Cardiac muscle cell (in vitro differentiated cells and primary cell): Measurements from ENCODE around the gene BRIP1. TPM values are rescaled to one million over a fixed set of nuclear protein-coding genes. Genes with fewer than 3 reads are reported as not detected.

Experiments used
- DNase-seq, 2 donors: peaks; one replicate each; pipeline versions ENCODE4 v3.0.0 to v3.0.0-alpha.2; 2010 to 2017; ENCODE audit warnings: low read depth in 1 of 2, low spot score in 1 of 2
- H3K27ac ChIP-seq: fragments of 200-600 bp; sonication (generic); 2 replicates; pipeline ENCODE4 v1.5.1; 2016
- H3K27me3 ChIP-seq: fragments of 200-600 bp; sonication (generic); 2 replicates; pipeline ENCODE4 v1.6.0; 2016; ENCODE audit warnings: control low read depth
- H3K36me3 ChIP-seq: fragments of 200-600 bp; sonication (generic); 2 replicates; pipeline ENCODE4 v1.5.1; 2016; ENCODE audit warnings: control low read depth
- H3K4me1 ChIP-seq: fragments of 200-600 bp; sonication (generic); 2 replicates; pipeline ENCODE4 v1.8.1; 2017; ENCODE audit warnings: low read depth, mild to moderate bottlenecking, mixed run types
- H3K4me3 ChIP-seq: fragments of 200-600 bp; sonication (generic); 2 replicates; pipeline ENCODE4 v1.5.1; 2016; ENCODE audit warnings: mild to moderate bottlenecking
- H3K9me3 ChIP-seq: fragments of 200-600 bp; sonication (generic); 2 replicates; pipeline ENCODE4 v1.5.1; 2017; ENCODE audit warnings: low read depth, mild to moderate bottlenecking, control low read depth
- polyA plus RNA-seq: library from polyadenylated mRNA; unstranded; fragments of >200 nt; fragmentation: Nextera tagmentation; extraction: Ambion mirVana; gene quantifications from 2 replicates; pipeline ENCODE4 v1.2.1, GENCODE V29; 2016
- total RNA-seq: library from RNA; depleted of rRNA; stranded (reverse); fragments of >200 nt; gene quantifications from 2 replicates; pipeline ENCODE4 v1.2.3, GENCODE V29; 2016
- TF ChIP-seq, protein P1 (sequence below): IDR thresholded peaks from 2 replicates; pipeline ENCODE4 v1.5.1; 2012; ENCODE audit warnings: low read depth, mild to moderate bottlenecking, low read length

The BRIP1 gene
- total and polyA plus RNA-seq, 2 experiments from 2014 or later: 3.1 to 9.2 TPM

DNA sequence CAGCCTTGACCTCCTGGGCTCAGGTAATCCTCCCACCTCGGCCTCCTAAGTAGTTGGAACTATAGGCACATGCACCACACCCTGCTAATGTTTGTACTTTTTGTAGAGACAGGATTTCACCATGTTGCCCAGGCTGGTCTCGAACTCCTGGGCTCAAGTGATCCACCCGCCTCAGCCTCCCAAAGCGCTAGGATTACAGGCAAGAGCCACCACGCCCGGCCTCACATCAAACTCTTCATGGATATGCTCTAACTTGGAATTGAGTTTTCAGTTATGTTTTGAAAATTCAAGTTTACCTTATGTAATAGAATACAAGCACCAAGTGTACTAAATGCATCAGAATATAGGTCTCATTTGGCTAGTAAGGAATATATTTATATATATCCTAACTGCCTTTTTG lies 119.6 kb downstream of the BRIP1 start:
- Histone ChIP-seq H3K4me1 (no peaks in the 10 kb centered on the region), H3K27me3 (no peaks in the 10 kb centered on the region), H3K4me3 (no peak overlapping the region), H3K9me3 (no peaks in the 10 kb centered on the region), H3K36me3 (no peaks in the 10 kb centered on the region), H3K27ac (no peak overlapping the region)
- TF ChIP-seq, protein P1, sequence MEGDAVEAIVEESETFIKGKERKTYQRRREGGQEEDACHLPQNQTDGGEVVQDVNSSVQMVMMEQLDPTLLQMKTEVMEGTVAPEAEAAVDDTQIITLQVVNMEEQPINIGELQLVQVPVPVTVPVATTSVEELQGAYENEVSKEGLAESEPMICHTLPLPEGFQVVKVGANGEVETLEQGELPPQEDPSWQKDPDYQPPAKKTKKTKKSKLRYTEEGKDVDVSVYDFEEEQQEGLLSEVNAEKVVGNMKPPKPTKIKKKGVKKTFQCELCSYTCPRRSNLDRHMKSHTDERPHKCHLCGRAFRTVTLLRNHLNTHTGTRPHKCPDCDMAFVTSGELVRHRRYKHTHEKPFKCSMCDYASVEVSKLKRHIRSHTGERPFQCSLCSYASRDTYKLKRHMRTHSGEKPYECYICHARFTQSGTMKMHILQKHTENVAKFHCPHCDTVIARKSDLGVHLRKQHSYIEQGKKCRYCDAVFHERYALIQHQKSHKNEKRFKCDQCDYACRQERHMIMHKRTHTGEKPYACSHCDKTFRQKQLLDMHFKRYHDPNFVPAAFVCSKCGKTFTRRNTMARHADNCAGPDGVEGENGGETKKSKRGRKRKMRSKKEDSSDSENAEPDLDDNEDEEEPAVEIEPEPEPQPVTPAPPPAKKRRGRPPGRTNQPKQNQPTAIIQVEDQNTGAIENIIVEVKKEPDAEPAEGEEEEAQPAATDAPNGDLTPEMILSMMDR: no peak
- DNase-seq: no peak

DNA sequence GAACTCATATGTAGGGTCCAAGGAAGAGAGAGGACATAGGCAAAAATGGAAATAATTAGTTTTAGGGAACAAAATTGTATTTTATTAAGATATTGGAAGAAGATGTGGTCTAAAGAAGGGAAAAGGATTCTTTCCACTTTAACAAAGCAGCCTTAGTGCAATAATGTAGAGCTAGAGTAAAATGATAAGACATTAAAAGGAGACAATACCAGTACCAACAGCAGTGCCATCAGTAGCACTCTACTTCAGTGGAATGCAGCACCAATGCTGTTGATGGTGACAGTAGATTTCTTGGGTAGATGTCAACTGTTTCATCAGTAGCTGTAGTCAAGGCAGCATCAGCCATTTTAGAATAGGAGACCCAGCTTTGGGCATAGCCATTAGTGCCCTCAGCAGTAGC lies 124.3 kb downstream of the BRIP1 start:
- Histone ChIP-seq H3K4me3 (no peak overlapping the region), H3K9me3 (no peaks in the 10 kb centered on the region), H3K4me1 (no peaks in the 10 kb centered on the region), H3K36me3 (no peaks in the 10 kb centered on the region), H3K27ac (no peak overlapping the region), H3K27me3 (no peaks in the 10 kb centered on the region)
- TF ChIP-seq, protein P1: no peak
- DNase-seq: no peak

DNA sequence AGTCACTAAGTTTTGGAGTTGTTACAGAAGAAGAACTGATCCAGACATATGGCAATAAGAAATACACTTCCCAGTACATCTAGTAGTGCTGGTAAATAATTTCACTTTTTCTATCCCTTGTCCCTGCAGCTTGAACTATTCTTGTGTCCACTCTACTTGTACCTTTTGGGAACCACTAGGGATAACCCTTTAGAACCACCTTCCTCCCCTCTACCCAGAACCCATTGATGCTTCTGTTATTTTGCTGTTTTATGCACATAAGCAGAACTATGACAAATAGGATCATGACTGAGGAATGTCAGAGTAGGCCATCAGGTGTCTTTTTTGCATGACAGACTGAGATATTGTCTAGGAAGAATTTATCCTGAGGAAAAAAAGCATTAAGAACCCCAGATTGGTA lies 125.1 kb downstream of the BRIP1 start:
- Histone ChIP-seq H3K4me3 (no peak overlapping the region), H3K36me3 (no peaks in the 10 kb centered on the region), H3K27me3 (no peaks in the 10 kb centered on the region), H3K4me1 (no peaks in the 10 kb centered on the region), H3K9me3 (no peaks in the 10 kb centered on the region), H3K27ac (no peak overlapping the region)
- TF ChIP-seq, protein P1: no peak
- no peak for DNase-seq

DNA sequence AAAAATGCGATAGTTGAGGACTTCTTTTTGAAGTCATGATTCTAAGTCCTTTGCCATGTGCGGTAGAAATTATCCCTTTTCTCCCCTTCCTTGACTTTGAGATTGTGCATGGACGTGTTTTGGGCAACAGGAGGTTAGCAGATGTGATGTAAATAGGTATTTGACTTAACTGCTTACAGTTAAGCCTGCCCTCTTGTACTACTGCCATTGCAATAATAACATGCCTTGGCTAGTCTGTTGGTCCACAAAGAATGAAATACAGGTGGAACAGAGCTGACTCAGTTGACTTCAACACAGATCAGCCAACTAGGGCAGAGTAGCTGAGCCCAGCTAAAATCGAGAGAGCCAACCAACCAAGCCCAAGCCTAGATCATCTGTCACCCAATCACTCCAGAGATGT lies 125.5 kb downstream of the BRIP1 start:
- H3K36me3 ChIP-seq: no peaks in the 10 kb centered on the region
- TF ChIP-seq, protein P1: no peak

DNA sequence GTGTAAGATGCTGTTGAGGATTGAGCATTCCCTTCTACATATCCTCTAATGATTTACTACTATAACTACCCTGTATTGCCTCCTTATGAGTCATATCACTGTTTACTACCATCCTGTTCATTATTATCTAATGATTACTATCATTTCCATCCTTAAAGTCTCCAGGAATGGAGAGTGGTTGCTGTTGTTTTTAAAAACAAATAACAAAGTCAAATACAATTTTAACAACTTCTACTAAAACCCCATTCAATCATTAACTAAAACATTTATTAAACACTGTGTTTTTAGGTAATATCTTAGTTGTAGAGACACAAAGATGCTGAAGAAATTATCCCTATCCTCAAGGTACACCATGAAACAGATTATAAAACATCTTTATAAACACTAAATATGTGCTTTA lies 126.9 kb downstream of the BRIP1 start:
- Histone ChIP-seq H3K4me3 (no peak overlapping the region), H3K27ac (no peak overlapping the region), H3K4me1 (no peaks in the 10 kb centered on the region), H3K27me3 (no peaks in the 10 kb centered on the region), H3K36me3 (no peaks in the 10 kb centered on the region), H3K9me3 (no peaks in the 10 kb centered on the region)
- no peak for DNase-seq
- TF ChIP-seq, protein P1: no peak

More for the DNA sequence above, 125.5 kb downstream of the BRIP1 start:
- Histone ChIP-seq H3K4me1 (no peaks in the 10 kb centered on the region), H3K27ac (no peak overlapping the region), H3K9me3 (no peaks in the 10 kb centered on the region), H3K4me3 (no peak overlapping the region), H3K27me3 (no peaks in the 10 kb centered on the region)
- DNase-seq: no peak

DNA sequence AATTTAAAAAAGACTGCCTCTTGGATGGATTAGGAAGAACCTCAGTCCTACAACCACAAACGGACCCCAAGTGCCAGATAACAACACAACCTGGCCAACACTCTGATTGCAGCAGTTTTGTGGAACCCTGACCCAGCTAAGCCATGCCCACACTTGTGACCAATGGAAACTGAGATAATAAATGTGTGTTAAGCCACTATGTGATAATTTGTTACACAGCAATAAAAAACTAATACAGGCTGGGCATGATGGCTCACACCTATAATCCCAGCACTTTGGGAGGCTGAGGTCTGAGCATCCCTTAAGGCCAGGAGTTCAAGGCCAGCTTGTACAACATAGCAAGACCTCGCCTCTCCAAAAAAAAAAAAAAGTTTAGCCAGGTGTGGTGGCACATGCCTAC lies 127.5 kb downstream of the BRIP1 start:
- no peaks in the 10 kb centered on the region for H3K27me3 ChIP-seq
- no peak overlapping the region for H3K27ac ChIP-seq
- no peaks in the 10 kb centered on the region for H3K36me3 ChIP-seq
- H3K9me3 ChIP-seq: no peaks in the 10 kb centered on the region
- no peak for DNase-seq
- TF ChIP-seq, protein P1: no peak
- H3K4me3 ChIP-seq: no peak overlapping the region
- no peaks in the 10 kb centered on the region for H3K4me1 ChIP-seq
